Measurements from ENCODE around the gene TBX15. TPM values are rescaled to one million over a fixed set of nuclear protein-coding genes. Genes with fewer than 3 reads are reported as not detected.

The TBX15 gene
- total and polyA plus RNA-seq, 2 donors: 0.19 to 0.48 TPM

DNA sequence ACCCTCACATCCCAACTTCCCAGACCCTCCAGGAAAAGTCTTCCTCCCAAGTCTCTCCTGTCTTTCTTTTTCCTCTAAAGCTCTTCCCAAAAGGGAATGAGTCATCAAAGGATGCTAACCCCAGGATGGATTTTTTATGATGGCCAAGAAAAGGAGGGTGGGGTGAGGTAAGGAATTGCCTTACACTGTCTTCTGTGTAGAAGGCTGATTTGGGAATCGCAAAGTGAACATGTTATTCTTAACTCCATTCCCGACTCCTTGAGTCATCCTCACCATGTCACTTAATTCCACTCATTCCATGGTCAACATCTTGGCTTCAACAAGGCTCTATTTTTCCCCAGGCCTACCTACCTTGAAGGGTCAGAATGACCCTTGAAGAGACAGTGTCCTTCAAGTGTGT is 44.0 kb downstream of the TBX15 start:
- 95% methylated on average over 2 of the region's 2 CpGs for WGBS
- H3K4me1 ChIP-seq (ENCODE audit: control insufficient read depth in 2 of 2, insufficient read depth in 2 of 2, low read length in 2 of 2): no peaks in the 10 kb centered on the region
- H3K27me3 ChIP-seq (ENCODE audit: control insufficient read depth in 2 of 2, insufficient read depth in 1 of 2, low read length in 1 of 2): no peaks in the 10 kb centered on the region
- no peak overlapping the region for H3K4me3 ChIP-seq (ENCODE audit: low read length in 2 of 2)
- no peak overlapping the region for H3K27ac ChIP-seq (ENCODE audit: low read depth in 1 of 2, low read length in 1 of 2)
- no peaks in the 10 kb centered on the region for H3K36me3 ChIP-seq (ENCODE audit: control insufficient read depth in 2 of 2, insufficient read depth in 2 of 2, low read length in 1 of 2)
- DNase-seq (ENCODE audit: low read depth in 6 of 9, low spot score in 9 of 9): no peak
- H3K9me3 ChIP-seq (ENCODE audit: control insufficient read depth in 2 of 2, insufficient read depth in 1 of 2, low read length in 1 of 2): no peaks in the 10 kb centered on the region

DNA sequence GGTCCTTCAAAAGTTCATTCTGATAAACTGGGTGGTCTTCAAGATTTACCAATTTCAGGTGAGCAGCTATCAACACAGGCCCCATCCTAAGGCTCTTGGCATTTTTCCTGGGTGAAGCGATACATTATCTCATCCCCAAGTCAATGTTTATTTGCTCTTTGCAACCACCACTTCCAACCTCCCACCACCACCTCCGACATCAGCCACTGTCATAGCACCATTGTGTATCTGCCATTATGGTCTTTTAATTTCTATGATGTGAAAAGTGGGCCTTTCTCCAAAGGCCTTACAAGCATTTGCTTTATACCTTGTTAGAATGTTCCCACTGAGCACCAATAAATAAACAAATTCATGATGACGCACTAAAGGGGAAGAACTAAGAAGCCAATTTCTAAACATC is 47.2 kb downstream of the TBX15 start:
- no peak for DNase-seq (ENCODE audit: low read depth in 6 of 9, low spot score in 9 of 9)
- no peak overlapping the region for H3K4me3 ChIP-seq (ENCODE audit: low read length in 2 of 2)
- H3K4me1 ChIP-seq (ENCODE audit: control insufficient read depth in 2 of 2, insufficient read depth in 2 of 2, low read length in 2 of 2): no peaks in the 10 kb centered on the region
- no peaks in the 10 kb centered on the region for H3K9me3 ChIP-seq (ENCODE audit: control insufficient read depth in 2 of 2, insufficient read depth in 1 of 2, low read length in 1 of 2)
- no peak overlapping the region for H3K27ac ChIP-seq (ENCODE audit: low read depth in 1 of 2, low read length in 1 of 2)
- H3K27me3 ChIP-seq (ENCODE audit: control insufficient read depth in 2 of 2, insufficient read depth in 1 of 2, low read length in 1 of 2): no peaks in the 10 kb centered on the region
- H3K36me3 ChIP-seq (ENCODE audit: control insufficient read depth in 2 of 2, insufficient read depth in 2 of 2, low read length in 1 of 2): no peaks in the 10 kb centered on the region
- WGBS: 80% methylated on average over 3 of the region's 3 CpGs

DNA sequence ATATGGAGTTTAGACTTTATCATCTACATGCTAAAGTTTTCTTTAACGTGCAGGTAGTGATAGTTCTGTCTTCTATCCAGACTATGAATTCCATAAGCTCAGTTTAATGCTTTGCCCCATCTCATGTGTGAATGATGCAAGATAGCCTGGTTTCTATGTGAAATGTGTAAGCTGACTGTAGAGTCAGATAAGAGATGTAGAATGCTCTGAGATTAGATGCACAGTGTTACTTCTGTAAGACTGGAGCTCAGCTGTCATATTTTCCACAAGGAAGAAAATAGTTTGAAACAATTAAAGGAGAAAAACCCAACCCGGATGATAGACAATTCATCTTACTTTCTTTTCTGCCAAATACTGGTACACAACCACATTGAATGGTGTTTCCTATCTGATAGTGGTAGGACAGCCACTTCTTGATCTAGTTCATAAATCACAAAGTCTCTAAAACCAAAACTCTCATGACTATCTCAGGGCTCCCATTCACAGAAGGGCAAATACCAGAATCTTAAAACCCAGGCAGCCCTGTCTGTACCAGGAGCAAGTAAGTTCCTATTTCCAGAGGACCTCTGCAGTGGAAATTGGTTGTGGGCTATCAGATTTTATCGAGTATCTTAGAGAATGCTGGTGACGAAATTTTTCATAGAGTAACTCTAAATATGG is 50.6 kb downstream of the TBX15 start:
- no peaks in the 10 kb centered on the region for H3K27me3 ChIP-seq (ENCODE audit: control insufficient read depth in 2 of 2, insufficient read depth in 1 of 2, low read length in 1 of 2)
- WGBS: 21% methylated on average over 4 of the region's 4 CpGs

DNA sequence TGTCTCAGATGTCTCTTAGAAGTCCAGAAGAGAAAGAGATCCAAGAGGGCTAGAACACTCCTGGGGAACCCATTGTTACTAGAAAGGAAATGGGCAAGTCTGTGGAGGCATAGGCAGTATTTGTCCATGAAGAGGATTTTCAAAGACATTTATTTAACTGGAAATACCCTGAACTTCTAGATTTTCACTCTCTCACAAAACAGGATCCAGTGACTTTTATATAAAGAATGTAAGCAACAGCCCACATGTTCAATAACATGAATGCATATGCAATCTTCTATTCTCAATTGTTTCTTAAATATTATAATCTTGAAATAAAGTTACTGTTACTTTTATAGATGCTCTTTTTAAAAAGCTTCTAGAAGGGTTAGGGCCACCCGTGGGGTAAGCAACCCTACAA is 53.4 kb downstream of the TBX15 start:
- WGBS: 92% methylated on average over 1 of the region's 1 CpG
- Histone ChIP-seq H3K4me3 (ENCODE audit: low read length in 2 of 2) (no peak overlapping the region), H3K4me1 (ENCODE audit: control insufficient read depth in 2 of 2, insufficient read depth in 2 of 2, low read length in 2 of 2) (no peaks in the 10 kb centered on the region), H3K36me3 (ENCODE audit: control insufficient read depth in 2 of 2, insufficient read depth in 2 of 2, low read length in 1 of 2) (no peaks in the 10 kb centered on the region), H3K9me3 (ENCODE audit: control insufficient read depth in 2 of 2, insufficient read depth in 1 of 2, low read length in 1 of 2) (no peaks in the 10 kb centered on the region), H3K27me3 (ENCODE audit: control insufficient read depth in 2 of 2, insufficient read depth in 1 of 2, low read length in 1 of 2) (no peaks in the 10 kb centered on the region), H3K27ac (ENCODE audit: low read depth in 1 of 2, low read length in 1 of 2) (no peak overlapping the region)
- no peak for DNase-seq (ENCODE audit: low read depth in 6 of 9, low spot score in 9 of 9)

More for the DNA sequence above, 50.6 kb downstream of the TBX15 start:
- Histone ChIP-seq H3K36me3 (ENCODE audit: control insufficient read depth in 2 of 2, insufficient read depth in 2 of 2, low read length in 1 of 2) (no peaks in the 10 kb centered on the region), H3K9me3 (ENCODE audit: control insufficient read depth in 2 of 2, insufficient read depth in 1 of 2, low read length in 1 of 2) (no peaks in the 10 kb centered on the region), H3K27ac (ENCODE audit: low read depth in 1 of 2, low read length in 1 of 2) (no peak overlapping the region), H3K4me3 (ENCODE audit: low read length in 2 of 2) (no peak overlapping the region), H3K4me1 (ENCODE audit: control insufficient read depth in 2 of 2, insufficient read depth in 2 of 2, low read length in 2 of 2) (no peaks in the 10 kb centered on the region)
- no peak for DNase-seq (ENCODE audit: low read depth in 6 of 9, low spot score in 9 of 9)

DNA sequence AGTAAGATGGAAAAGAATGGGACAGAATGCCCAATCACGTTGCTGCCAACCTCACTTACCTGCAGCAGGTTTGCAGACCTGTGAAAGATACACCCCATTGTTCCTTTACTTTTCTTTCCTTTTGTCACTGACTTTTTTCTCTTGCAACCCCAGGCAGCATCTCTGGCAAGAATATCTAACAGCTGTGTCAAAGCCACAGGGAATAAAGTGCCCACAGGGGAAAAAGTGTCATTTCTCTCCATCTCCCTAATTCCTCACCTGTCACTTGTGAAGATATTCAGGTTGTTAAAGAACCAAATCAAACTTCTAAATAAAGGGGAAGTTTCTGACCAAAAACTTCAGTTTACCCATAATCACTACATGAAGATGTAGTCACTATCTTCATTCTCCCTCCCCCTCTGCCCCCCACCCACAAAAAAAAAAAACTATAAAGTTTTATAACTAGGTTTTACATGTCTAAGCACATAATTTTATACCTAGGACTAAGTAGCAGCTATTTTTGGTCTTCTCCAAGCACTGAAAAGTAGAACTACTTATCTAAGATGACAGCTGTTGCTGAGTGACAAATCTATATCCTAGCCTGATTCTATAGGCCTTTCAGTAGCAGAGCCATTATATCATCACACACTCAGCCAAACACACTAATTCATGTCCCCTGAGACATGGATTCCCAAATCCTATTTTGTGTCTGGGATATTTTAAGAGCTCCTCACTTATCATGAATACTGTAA is 54.9 kb downstream of the TBX15 start:
- Histone ChIP-seq H3K27ac (ENCODE audit: low read depth in 1 of 2, low read length in 1 of 2) (no peak overlapping the region), H3K9me3 (ENCODE audit: control insufficient read depth in 2 of 2, insufficient read depth in 1 of 2, low read length in 1 of 2) (no peaks in the 10 kb centered on the region), H3K4me3 (ENCODE audit: low read length in 2 of 2) (no peak overlapping the region), H3K27me3 (ENCODE audit: control insufficient read depth in 2 of 2, insufficient read depth in 1 of 2, low read length in 1 of 2) (no peaks in the 10 kb centered on the region), H3K4me1 (ENCODE audit: control insufficient read depth in 2 of 2, insufficient read depth in 2 of 2, low read length in 2 of 2) (no peaks in the 10 kb centered on the region), H3K36me3 (ENCODE audit: control insufficient read depth in 2 of 2, insufficient read depth in 2 of 2, low read length in 1 of 2) (no peaks in the 10 kb centered on the region)
- WGBS: 41% methylated on average over 1 of the region's 1 CpG
- DNase-seq (ENCODE audit: low read depth in 6 of 9, low spot score in 9 of 9): no peak

DNA sequence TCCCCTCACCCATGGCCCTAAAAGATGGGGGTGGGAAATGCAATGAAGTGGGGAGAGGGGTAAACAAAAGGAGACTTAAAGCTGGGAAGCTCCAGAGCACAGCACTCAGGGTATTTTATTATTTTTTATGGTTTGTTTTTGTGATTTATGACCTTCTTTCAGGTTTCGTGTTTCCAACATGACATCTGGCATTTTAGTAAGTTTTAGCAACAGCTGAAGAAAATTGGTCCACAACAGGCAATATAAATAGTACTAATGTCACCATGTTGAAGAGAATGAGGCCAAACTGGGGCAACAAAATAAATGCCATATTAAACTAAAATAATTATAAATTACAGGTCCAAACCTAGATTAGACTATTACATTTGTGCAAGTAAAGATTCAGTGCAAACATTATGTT is 56.3 kb downstream of the TBX15 start:
- H3K4me1 ChIP-seq (ENCODE audit: control insufficient read depth in 2 of 2, insufficient read depth in 2 of 2, low read length in 2 of 2): no peaks in the 10 kb centered on the region
- H3K4me3 ChIP-seq (ENCODE audit: low read length in 2 of 2): no peak overlapping the region
- no peak overlapping the region for H3K27ac ChIP-seq (ENCODE audit: low read depth in 1 of 2, low read length in 1 of 2)
- no peaks in the 10 kb centered on the region for H3K27me3 ChIP-seq (ENCODE audit: control insufficient read depth in 2 of 2, insufficient read depth in 1 of 2, low read length in 1 of 2)
- DNase-seq (ENCODE audit: low read depth in 6 of 9, low spot score in 9 of 9): no peak
- WGBS: 30% methylated on average over 1 of the region's 1 CpG
- H3K9me3 ChIP-seq (ENCODE audit: control insufficient read depth in 2 of 2, insufficient read depth in 1 of 2, low read length in 1 of 2): no peaks in the 10 kb centered on the region
- H3K36me3 ChIP-seq (ENCODE audit: control insufficient read depth in 2 of 2, insufficient read depth in 2 of 2, low read length in 1 of 2): no peaks in the 10 kb centered on the region

DNA sequence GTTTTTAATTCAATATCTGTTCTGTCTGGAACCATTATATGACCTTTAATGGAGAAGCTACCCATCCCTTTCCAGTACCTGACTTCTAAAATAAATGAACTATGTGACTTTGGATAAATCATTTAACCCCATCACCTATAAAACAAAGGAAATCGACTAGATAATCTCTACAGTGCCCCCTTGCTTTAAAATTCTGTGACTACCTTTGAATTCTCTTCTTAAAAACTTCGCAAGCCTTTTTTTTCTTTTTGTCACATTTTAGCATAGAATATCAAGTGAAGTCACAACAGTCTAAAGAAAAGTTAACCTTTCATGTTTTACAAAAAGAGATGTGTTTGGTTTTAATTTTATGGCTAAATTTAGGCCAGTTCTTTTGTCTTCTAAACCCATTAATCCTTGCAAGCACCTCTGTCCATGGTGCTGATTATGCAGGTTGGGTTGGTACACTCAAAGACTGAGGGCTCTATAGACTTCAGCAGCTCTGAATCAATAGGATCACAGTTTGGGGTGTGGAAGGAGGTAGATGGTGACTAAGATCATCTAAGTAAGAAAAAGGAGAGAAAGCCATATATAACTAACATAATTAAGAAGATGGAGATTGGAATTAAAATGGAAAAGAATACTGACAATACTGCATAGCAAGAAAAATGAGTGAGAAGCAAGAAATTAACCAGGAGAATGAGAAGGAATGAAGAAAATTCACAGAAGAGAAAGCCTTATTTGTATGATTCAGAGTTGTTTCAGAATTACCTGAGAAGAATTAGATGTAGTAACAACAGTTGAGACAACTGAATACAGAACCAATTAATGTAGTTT is 59.2 kb downstream of the TBX15 start:
- Histone ChIP-seq H3K4me3 (ENCODE audit: low read length in 2 of 2) (no peak overlapping the region), H3K27me3 (ENCODE audit: control insufficient read depth in 2 of 2, insufficient read depth in 1 of 2, low read length in 1 of 2) (no peaks in the 10 kb centered on the region), H3K4me1 (ENCODE audit: control insufficient read depth in 2 of 2, insufficient read depth in 2 of 2, low read length in 2 of 2) (no peaks in the 10 kb centered on the region), H3K9me3 (ENCODE audit: control insufficient read depth in 2 of 2, insufficient read depth in 1 of 2, low read length in 1 of 2) (no peaks in the 10 kb centered on the region), H3K27ac (ENCODE audit: low read depth in 1 of 2, low read length in 1 of 2) (no peak overlapping the region), H3K36me3 (ENCODE audit: control insufficient read depth in 2 of 2, insufficient read depth in 2 of 2, low read length in 1 of 2) (no peaks in the 10 kb centered on the region)
- 56% methylated on average over 2 of the region's 2 CpGs for WGBS
- DNase-seq (ENCODE audit: low read depth in 6 of 9, low spot score in 9 of 9): peak in 4 of 9 donors; percentile 1 to 20 (median 10)

DNA sequence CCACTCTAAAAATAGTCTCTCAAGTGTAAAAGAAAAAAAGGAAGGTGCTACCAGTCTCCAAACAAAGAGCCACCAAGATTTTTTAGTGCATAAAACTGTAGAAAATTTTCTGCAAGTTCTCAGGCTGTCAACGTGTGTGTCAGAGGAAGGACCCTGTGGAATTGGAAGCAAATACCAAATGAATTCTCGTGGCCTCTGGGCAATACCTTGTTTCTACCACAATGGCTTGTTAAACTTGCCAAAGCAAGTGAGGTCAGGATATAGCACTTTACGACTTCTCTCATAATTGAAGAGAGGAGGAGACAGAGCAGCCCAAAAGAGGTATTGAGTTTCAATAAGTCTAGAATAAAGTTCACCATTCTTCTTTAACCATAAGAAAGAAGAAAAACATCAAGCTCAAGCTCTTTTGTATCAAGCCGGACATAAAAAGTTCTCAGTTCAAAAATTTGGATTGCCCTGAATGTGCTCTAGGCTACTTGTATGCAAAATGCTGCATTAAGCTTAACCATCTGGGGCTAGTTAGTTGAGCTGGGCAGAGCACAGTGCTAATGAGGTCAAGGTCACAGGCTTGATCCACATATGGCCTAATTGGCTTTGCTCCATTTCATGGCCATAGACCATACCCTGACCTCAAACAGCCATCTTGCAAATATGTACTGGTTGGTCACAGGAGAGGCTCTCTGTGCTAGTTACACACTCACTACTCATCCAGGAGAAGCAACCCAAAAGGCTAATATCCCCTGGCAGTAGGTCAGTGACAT is 60.5 kb downstream of the TBX15 start:
- 76% methylated on average over 4 of the region's 4 CpGs for WGBS
- no peak for DNase-seq (ENCODE audit: low read depth in 6 of 9, low spot score in 9 of 9)
- H3K4me1 ChIP-seq (ENCODE audit: control insufficient read depth in 2 of 2, insufficient read depth in 2 of 2, low read length in 2 of 2): no peaks in the 10 kb centered on the region
- H3K27me3 ChIP-seq (ENCODE audit: control insufficient read depth in 2 of 2, insufficient read depth in 1 of 2, low read length in 1 of 2): no peaks in the 10 kb centered on the region
- H3K36me3 ChIP-seq (ENCODE audit: control insufficient read depth in 2 of 2, insufficient read depth in 2 of 2, low read length in 1 of 2): no peaks in the 10 kb centered on the region
- no peak overlapping the region for H3K4me3 ChIP-seq (ENCODE audit: low read length in 2 of 2)
- H3K9me3 ChIP-seq (ENCODE audit: control insufficient read depth in 2 of 2, insufficient read depth in 1 of 2, low read length in 1 of 2): no peaks in the 10 kb centered on the region
- no peak overlapping the region for H3K27ac ChIP-seq (ENCODE audit: low read depth in 1 of 2, low read length in 1 of 2)

All from thymus (tissue), 11 donors.